Kidney (tissue), 14 donors: Measurements from ENCODE around the gene CD163. TPM values are rescaled to one million over a fixed set of nuclear protein-coding genes. Genes with fewer than 3 reads are reported as not detected.

Experiments used
- DNase-seq, 5 donors: peaks; one replicate each; pipeline ENCODE4 v3.0.0-alpha.2; 2013 to 2020
- FAIRE-seq: peaks from 2 replicates; lab custom pipeline; 2012; peaks lifted over from hg19 to GRCh38; lab: Jason Lieb, UNC
- H3K27ac ChIP-seq, 2 donors: one replicate each; pipeline ENCODE4 v1.7.0; 2013; ENCODE audit warnings: low read depth in 2 of 2, low read length in 2 of 2, inconsistent platforms in 1 of 2
- H3K27me3 ChIP-seq: one replicate; pipeline ENCODE4 v1.7.1; 2013; ENCODE audit warnings: low read length, inconsistent platforms; ENCODE audit not compliant: control insufficient read depth, insufficient read depth
- H3K36me3 ChIP-seq, 3 donors: one replicate each; pipeline versions ENCODE4 v1.7.0 to v1.7.1; 2013; ENCODE audit warnings: low read length in 3 of 3, control low read depth in 1 of 3, inconsistent platforms in 1 of 3; ENCODE audit not compliant: insufficient read depth in 3 of 3, control insufficient read depth in 2 of 3
- H3K4me1 ChIP-seq, 3 donors: one replicate each; pipeline versions ENCODE4 v1.7.0 to v1.7.1; 2013; ENCODE audit warnings: low read length in 3 of 3, inconsistent platforms in 1 of 3, low read depth in 1 of 3; ENCODE audit not compliant: control insufficient read depth in 2 of 3, insufficient read depth in 2 of 3
- H3K4me3 ChIP-seq, 3 donors: one replicate each; pipeline versions ENCODE4 v1.7.0 to v1.8.1; 2013; ENCODE audit warnings: low read length in 3 of 3, control low read depth in 1 of 3, inconsistent platforms in 1 of 3
- H3K9ac ChIP-seq, 3 donors: one replicate each; pipeline versions ENCODE4 v1.7.0 to v1.7.1; 2013; ENCODE audit warnings: low read length in 3 of 3, control low read depth in 1 of 3, inconsistent platforms in 1 of 3
- H3K9me3 ChIP-seq, 3 donors: one replicate each; pipeline versions ENCODE4 v1.7.0 to v1.7.1; 2013; ENCODE audit warnings: low read length in 3 of 3, control low read depth in 1 of 3, inconsistent platforms in 1 of 3; ENCODE audit not compliant: control insufficient read depth in 2 of 3, insufficient read depth in 1 of 3
- CTCF ChIP-seq: IDR thresholded peaks from 3 replicates; pipeline ENCODE4 v1.5.1; 2012; ENCODE audit warnings: mild to moderate bottlenecking, moderate library complexity, borderline replicate concordance; ENCODE audit not compliant: insufficient read depth; ENCODE audit errors: extremely low read depth
- intact Hi-C: fragments of 100-400 bp; cut with DNase I; formaldehyde crosslinking; loops from one replicate; pipeline ENCODE4 v1.11.1; 2022
- polyA plus RNA-seq: library from polyadenylated mRNA; stranded (reverse); fragments of 350-450 nt; fragmentation: Illumina TruSeq; extraction: RNeasy Lipid Tissue Mini Kit (QIAGEN cat#74804); gene quantifications from one replicate; pipeline ENCODE4 v1.2.3, GENCODE V29; 2014; ENCODE audit warnings: low read depth, low replicate concordance; ENCODE audit not compliant: insufficient read depth
- total RNA-seq: library from RNA; stranded (reverse); fragmentation: NEBNext Ultra II Directional; extraction: Animal tissue kit (Norgen Biotek cat#: 25700); gene quantifications from one replicate; pipeline ENCODE4 v1.2.1, GENCODE V29; 2021
- donor health status: control.
- donor health status: control.
- donor health status: control.
- donor health status: control.
- donor health status: control.
- donor health status: DM: yes; HTN: yes; CAD: no.
- donor health status: Normal renal cell carcinoma (clear cell type).

Gene CD163
- total and polyA plus RNA-seq, 2 donors from 2014 or later, result 22.8 to 329 TPM

- DNase-seq, result no peak
- no peak overlapping the region for H3K27ac ChIP-seq
- H3K27me3 ChIP-seq, result no peaks in the 10 kb centered on the region
- TF ChIP-seq CTCF, result no peak
- FAIRE-seq, result no peak
- H3K9ac ChIP-seq, result no peak overlapping the region
- H3K4me3 ChIP-seq, result no peak overlapping the region
- H3K36me3 ChIP-seq, result no peaks in the 10 kb centered on the region
- H3K4me1 ChIP-seq, result no peaks in the 10 kb centered on the region
- intact Hi-C loops, result no loop called here
- H3K9me3 ChIP-seq, result no peaks in the 10 kb centered on the region
Measured at GRCh38 chr12:7450667-7451066, 52.9 kb downstream of the CD163 start.

GRCh38 chr12:7448099-7448498, 55.5 kb downstream of the CD163 start:
- no peak for TF ChIP-seq CTCF
- FAIRE-seq, result no peak

GRCh38 chr12:7444537-7444936, 59.0 kb downstream of the CD163 start:
- Histone ChIP-seq H3K4me1 (no peaks in the 10 kb centered on the region), H3K9ac (no peak overlapping the region), H3K27me3 (no peaks in the 10 kb centered on the region), H3K27ac (no peak overlapping the region), H3K9me3 (no peaks in the 10 kb centered on the region), H3K36me3 (no peaks in the 10 kb centered on the region), H3K4me3 (no peak overlapping the region)
- no peak for TF ChIP-seq CTCF
- DNase-seq (no peak), FAIRE-seq (no peak)
- intact Hi-C loops, result no loop called here

More at GRCh38 chr12:7448099-7448498, 55.5 kb downstream of the CD163 start:
- no peaks in the 10 kb centered on the region for H3K4me1 ChIP-seq
- H3K36me3 ChIP-seq, result no peaks in the 10 kb centered on the region
- no peak overlapping the region for H3K27ac ChIP-seq
- DNase-seq, result no peak
- H3K4me3 ChIP-seq, result no peak overlapping the region
- intact Hi-C loops, result no loop called here
- H3K9me3 ChIP-seq, result no peaks in the 10 kb centered on the region
- H3K27me3 ChIP-seq, result no peaks in the 10 kb centered on the region
- H3K9ac ChIP-seq, result no peak overlapping the region

GRCh38 chr12:7444076-7444475, 59.5 kb downstream of the CD163 start, which contains the start of gene CD163L1:
CD163L1 (minus strand) TSS chr12:7444153; CDS start chr12:7444127, 26 bp downstream.
- FAIRE-seq (no peak), DNase-seq (no peak)
- no peak within 1 kb of the TSS for H3K27ac ChIP-seq
- H3K4me3 ChIP-seq, result no peak within 1 kb of the TSS
- no peaks in the 10 kb centered on the region for H3K4me1 ChIP-seq
- no peak within 1 kb of the TSS for H3K9ac ChIP-seq
- no peaks in the 10 kb centered on the region for H3K36me3 ChIP-seq
- no peaks in the 10 kb centered on the region for H3K9me3 ChIP-seq
- intact Hi-C loops, result no loop called here
- no peak for TF ChIP-seq CTCF
- H3K27me3 ChIP-seq, result no peaks in the 10 kb centered on the region
